Fibroblast of the conjunctiva (primary cell): Measurements from ENCODE around the gene WT1.
"Not testable (repeated sequence)": the region's sequence is repeated elsewhere in the genome, so short reads cannot be mapped to it uniquely, and the experiment has no call there.

ENCODE experiments used
- DNase-seq: peaks from one replicate; pipeline ENCODE4 v3.0.0-alpha.2; 2010; ENCODE audit warnings: low read depth

The WT1 gene

DNA sequence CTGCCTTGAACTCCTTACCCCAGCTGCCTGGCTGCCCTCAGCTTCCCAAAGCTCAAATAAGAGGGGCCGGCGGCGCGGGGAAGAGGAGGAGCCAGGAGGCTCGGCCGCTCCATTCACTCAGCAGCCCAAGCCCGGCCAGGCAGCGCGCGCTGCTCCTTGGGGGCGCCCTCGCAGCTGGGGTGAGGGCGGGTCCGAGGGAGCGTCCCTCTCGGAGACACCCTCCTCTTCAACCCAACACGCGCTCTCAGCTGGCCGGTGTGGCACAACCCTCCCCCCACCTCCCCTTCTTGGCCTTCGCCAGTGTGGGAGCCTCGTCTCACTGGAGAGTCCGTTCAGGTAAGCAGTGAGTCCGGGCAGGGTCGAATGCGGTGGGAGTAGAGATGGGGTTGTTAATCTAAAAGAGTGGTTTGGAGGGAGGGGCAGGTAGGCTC lies at the start of gene WT1:
TSS of gene WT1 (minus strand) at position 29 of the 431 bp plus-strand sequence.
- no peak for DNase-seq

DNA sequence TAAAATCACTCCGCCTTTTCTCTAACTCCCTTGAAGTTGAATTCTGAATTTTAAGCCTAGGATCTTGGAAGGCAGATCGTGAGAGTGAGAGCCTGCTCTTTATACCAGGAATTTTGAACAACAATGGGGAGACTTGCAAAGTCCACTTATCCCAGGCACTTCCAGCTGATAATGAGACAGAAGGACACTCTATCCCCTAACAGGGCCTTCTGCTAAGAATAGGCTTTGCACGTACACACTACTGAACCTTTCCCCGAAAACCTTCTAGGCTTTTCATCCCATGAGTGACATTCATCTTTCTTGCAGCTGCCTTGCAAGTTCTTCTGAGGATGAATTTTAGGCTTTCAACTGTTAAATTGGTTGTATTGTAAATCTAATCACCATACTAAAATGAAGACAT lies 44.0 kb upstream of the WT1 start:
- DNase-seq, result no peak

DNA sequence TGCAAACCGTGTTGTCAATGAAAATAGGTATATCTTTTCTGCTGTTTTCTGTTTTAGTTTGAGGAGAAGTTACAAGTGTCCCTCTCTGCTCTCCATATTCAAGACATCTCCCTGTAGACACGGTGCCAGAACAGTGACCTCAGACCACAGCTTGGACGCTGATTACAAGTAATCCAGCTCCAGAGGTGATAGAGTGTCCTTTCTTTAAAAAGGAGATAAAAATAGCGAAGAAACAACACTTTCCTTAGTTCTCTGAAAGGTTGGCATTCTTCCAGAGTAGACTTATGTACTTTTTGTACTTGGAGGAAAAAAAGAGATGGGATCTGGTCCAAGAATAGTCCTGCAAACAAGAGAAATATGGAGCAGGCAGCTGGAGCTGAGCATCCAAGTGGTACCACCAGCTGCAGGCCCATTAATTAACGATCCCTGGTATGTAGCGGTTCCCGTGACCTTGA lies 43.0 kb upstream of the WT1 start:
- no peak for DNase-seq

DNA sequence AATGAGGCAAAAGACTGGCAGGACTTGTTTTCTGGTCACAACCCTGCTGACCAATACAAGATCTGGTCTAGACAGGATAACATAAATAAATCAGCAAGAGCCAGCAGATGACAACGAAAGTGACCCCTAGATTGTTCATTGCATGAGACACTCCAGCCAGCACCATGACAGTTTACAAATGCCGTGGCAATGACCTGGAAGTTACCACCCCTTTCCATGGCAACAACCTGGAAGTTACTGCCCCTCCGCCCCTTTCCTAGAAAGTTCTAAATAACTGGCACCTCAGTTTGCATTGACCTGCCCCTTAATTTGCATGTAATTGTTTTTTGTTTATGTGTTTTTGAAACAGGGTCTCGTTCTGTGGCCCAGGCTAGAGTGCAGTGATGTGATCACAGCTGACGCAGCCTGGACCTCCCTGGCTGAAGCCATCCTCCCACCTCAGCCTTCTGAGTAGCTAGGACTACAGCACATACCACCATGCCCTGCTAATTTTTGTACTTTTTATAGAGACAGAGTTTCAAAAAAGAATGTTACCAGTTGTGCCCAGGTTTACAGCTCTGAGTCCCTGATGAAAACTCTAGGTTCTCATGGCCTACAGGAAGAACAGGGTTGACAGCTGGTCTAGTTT lies 38.1 kb upstream of the WT1 start:
- DNase-seq, result no peak

DNA sequence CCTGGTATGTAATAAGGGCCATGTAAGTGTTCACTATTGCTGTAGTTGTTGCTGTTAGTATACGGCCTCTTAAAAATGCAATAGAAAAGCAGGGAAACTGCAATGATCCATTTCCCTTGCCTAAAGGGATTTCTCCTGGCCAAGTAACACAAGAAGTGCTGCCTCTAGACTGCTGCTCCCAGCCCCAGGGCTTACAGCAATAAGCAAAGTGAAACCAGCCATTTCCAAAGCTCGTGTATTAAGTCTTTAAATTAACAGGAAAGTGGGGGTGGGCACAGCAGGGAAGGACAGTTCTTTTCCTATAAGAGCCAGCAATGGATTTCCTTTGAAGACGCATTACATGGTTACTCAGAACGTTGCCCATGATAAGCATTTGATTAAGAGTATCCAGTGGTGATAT lies 36.9 kb upstream of the WT1 start:
- DNase-seq, result no peak

DNA sequence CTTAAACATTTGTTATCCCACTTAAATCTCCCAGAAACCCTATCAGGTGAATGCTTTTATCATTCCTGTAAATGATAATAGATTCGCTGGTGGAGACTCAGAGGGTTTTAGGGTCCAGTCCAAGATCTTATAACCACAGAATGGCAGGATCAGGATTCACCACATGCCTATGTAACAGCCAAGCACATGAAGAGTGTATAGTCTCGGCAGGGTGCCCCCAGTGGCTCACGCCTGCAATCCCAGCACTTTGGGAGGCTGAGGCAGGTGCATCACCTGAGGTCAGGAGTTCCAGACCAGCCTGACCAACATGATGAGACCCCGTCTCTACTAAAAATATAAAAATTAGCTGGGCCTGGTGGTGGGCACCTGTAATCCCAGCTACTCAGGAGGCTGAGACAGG lies 36.2 kb upstream of the WT1 start:
- DNase-seq, result not testable (repeated sequence)

DNA sequence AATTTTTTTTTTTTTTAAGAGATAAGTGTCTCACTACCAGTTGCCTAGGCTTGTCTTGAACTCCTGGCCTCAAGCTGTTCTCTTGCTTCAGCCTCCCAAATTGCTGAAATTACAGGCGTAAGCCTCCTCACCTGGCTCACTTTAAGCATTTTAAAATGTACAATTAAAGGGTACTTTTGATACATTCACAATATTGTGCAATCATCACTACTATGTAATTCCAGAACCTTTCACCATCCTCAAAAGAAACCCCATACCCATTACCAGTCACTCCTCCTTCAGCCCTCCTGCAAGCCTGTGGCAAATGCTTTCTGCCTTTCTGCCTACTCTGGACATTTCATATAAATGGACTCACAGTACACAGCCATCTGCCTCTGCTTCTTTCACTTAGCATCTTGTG lies 34.5 kb upstream of the WT1 start:
- DNase-seq, result no peak

DNA sequence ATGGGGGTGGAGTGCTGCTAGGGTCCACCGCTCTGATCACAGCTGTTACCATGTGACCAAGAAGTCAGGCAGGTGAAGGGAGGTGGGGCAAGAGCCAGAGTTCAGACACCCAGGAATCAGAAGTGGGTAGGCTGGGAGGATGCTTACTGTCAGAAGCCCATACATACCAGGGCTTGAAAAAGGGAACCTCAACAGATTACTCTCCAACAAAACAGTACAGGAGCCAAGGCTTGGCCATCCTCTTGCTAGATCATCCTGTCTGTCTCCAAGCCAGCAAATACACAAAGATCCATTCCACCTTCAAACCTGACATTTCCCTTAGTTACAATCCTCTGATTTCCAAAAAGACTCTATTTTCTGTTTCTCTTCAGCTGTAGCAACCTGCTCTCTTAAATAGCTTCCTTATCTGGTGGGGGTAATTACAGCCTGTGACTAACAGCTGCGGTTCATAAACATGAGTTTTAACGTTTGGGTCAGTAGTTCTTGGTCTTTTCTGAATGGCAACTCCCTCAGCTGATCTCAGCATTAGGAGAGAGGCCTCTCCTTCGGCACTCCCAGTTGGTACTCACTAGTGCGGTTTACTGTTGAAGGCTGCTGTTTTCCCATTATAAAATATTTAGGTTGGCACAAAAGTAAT lies 31.1 kb upstream of the WT1 start:
- DNase-seq, result no peak

DNA sequence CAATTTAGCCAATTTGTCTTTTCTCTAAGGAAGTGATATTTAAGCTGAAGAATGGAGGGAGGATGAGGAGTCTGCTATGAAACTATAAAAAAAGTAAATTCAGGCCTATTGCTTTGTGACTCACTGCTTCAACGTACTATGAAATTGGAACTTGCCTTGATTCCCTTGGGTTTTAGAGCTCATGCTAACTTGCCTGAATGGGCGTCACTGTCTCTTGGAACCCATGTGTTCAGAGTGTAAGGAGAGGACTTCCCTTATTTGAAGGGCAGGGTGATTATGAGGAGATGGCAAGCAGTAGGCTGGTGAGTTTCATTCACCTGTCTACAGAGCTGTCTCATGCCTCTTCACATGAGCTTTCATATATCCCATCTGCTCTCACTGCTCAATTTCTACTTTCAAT lies 28.7 kb upstream of the WT1 start:
- no peak for DNase-seq

DNA sequence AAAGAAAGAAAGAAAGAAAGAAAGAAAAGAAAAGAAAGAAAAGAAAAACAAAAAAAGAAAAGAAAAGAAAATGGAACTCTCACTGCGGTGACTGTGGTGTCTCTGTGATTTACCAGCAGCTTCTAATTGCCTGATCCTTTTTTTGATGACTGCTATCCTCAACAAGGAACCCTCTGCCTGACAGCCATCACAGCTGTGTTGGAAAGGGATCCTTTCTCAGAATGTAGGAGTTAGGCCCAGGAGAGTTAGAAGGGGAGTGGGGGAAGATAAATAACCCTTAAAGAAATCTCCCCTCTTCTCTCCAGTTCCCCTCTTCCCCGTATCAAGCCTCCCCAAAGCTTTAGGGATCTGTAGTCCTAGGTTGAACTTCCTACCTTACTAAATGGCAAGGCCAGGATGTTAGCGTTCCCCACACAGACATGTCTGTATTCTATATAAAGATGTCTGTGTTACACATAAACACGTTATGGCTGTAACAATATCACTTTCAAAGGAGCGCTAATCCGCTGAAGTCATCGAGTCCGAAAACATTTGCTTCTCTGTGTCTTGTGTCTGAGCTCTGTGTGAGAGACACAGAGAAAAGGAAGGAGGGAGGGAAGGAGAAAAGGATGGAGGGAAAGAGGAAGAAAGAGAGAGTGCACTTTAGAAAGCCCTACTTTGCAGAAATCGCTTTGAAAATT lies 26.8 kb upstream of the WT1 start:
- no peak for DNase-seq

DNA sequence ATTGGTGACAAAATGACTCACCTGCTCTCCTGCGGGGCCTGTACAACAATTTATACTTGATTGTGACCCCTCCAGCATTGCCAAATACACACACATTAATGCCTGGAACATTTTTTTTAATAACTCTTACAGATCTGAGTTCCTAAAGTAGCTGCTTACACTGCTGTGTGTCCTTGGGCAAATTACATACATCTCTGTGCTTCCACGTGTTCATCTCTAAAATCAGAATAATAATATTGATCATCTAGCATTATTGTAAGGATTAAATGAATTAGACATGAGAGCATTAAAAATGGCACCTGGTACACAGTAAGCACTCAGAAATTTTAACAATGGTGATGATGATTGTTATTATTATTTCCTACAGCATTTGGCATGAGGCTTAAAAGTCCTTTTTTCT lies 21.5 kb upstream of the WT1 start:
- no peak for DNase-seq

DNA sequence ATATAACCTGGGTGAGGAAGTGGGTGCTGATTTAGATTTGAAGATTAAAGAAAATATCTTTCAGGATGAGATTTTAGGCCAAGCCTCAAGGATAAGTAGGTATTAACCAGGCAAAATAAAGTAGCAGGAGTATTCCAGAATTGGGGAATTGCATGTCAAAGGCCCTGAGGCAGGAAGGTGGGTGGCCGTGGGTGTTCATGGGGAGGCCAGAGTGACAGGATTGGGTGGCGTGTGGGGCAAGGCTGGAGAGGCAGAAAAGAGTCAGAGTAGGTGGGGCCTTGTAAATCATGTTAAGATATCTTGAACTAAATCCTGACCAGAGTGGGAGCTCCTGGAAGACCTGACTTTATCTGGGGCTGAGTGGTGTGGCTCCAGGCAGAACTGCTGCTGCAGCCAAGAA lies 19.7 kb upstream of the WT1 start:
- no peak for DNase-seq

DNA sequence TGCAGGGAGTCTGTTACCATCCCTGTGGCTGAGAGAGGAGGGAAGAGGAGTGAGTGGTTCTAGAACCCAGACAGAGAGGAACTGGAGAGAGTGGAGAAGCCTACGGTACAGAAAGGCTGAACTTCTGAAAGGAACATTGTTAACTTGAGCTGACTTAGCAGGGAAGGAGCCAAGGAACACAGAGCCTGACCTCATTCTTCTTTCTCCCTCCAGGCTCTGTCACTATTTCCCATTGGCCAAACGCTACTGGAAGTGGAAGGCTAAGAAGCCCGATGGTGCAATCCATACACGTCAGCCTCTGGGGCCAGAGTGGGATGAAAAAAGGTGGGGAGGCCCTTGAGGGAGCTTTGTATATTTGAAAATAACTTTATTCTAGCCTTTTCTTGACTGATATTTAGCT lies 16.5 kb upstream of the WT1 start:
- DNase-seq, result no peak

DNA sequence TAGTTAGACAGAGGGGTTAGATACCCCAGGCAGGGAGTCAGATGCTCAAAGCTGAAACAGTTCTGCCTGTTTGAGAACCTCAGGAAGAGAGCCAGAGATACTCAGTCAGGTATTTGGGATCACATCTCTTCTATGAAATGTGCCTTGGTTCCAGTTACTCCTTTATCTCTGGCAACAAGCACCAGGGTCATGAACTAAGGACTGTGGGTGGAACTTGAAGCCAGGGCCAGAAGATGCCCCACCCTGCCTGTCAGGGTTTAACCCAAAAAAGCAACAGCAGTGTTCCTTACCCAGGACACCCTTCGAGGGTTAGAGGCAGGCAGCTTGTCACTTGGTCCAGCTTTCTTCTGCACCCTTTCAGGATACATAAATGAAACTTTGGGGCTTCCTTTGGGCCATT lies 15.0 kb upstream of the WT1 start:
- DNase-seq, result no peak

DNA sequence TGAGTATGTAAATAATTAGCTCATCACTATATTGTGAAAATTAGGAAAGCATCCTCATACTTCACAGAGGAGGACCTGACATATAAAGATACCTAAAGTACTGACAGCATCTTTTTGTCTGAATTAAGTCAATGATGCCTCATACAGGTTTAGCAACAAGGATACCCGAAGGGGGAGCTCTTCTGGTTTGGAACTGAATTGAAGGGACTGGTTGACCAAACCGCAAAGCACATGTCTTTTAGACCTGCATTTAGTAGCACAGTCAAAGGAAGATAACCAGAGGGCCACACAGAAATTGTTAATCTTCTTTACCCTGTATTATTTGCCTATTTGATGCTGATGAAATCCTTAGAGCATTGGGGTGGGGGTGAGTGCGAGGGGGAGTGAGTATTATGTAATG lies 12.9 kb upstream of the WT1 start:
- DNase-seq, result no peak

DNA sequence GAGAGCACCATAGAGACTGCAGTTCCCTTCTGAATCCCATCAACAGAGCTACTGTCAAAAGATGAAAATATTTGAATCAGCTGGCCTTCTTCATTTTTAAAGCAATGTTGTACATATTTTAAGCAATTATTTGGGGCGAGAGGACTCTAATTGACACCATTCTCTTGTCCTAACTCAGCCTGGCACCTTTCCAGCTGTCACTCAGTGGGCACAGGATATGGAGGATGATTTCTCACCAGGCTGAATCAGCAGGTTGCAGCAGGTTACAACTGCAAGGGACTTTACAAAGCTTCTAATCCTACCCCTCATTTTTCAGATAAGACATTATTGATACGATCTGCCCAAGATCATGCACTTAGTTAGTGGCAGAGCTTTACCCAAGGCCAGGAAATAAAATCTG lies 11.9 kb upstream of the WT1 start:
- no peak for DNase-seq

DNA sequence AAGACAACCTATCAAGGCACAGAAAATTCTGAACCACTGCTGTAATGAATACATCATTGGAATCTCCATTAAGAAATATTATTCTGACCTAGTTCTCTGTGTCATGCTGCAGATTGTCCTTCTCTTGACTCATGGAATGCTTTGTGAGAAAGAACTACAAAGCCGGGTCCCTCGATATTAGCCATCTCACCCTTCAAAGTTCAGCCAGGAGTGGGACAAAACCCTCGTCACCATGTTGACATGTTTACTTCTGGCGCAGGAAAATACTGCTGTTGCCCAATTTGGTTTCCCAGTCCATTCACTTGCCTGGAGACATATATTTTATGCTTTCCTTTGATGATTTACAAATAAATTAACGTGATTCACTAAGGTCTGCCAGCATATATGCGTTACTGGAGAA lies 10.9 kb upstream of the WT1 start:
- DNase-seq, result no peak

DNA sequence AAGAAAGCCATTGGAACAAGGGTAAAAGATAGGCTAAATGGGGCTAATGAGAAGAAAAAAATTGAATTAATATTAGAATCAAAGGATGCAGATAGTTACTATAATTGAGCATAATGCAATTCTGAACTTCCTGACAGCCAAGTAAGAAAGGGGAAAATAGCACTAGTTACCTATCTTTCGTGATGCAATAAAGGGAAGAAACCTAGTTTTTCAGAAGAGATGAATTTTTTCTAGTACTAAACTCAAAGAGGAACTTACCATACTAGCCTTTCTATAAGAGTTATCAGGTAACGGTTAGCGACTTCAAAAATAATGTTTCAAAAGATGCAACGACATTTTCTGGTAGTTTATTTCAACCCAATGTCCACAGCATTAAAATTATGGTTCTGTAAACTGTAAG lies 8.8 kb upstream of the WT1 start:
- DNase-seq, result no peak

DNA sequence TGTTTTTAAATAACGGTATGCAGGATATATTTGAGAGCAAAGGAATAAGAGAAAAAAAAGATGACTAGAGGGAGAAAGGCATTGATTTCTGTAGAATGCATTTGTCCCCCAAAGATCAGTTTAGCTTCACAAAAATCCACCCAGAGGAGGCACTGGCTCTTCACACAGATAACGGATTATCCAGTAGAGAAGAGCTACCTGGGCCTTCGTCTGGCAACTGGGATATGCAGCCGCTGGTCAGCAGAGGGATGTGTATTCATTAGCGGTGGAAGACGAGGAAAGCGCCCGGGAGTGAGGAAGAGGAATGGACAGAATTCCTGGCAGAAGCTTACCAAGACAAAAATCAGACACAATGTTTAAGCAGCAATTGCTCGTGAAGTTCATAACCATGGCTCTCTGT lies 5.6 kb upstream of the WT1 start:
- DNase-seq, result no peak

DNA sequence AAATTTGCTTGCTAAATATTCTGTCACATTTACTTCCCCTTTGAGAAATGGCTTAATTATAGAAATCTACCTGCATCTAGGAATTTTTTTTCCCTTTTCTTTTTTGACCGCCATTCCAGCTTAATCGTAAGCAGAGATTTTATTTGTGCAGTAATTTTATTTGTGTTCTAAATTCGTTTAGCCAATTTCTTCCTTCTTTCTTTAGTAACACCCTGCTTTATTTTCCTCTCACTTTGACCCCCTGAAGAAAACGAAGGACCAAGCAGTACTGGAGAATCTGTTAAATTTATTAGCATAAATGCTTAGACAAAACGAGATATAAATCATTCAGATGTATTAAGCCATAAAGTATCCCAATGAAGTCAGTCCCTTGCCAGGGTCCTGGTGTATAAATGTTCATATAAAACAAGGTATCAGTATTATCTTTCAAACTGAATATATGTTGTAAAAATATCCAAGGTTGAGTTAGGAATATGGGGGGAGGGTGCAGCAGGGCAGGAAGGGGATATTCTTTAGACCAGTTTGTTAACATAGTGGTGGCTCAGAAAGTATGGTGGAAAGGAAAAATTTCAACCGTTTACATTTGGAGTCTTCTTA lies 5.1 kb upstream of the WT1 start:
- DNase-seq, result no peak

DNA sequence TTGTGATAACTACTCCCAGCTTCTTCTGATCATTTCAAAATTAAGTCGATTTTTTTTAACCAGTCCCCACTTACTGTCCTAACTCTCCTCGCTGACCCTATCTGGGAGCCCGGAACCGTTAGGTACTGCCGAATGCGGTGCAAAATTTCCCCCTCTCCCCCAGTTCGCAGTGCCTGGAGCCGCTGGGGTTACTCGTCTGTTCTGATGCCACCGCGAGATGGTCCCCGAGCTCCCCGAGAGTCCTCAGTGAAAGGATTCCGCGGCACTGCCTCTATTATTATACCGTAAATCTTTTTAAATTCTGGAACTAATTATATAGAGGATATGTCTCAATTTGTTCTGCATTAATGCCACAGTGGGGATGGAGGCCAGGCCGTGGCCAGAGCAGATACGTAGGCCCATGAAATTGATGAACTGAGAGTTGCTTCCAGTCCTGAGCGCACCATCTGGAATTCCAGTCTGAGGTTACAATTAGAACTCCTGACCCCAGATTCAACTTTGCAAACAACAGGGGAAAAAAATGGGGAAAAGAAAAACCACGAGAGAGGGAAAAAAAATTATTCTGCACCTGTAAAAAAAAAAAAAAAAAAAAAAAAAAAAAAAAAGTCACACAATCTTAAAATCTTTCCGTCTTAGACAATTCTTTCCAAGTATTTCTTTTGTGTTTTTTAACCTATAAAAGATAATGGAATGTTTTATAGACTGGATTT lies 4.3 kb upstream of the WT1 start:
- no peak for DNase-seq

DNA sequence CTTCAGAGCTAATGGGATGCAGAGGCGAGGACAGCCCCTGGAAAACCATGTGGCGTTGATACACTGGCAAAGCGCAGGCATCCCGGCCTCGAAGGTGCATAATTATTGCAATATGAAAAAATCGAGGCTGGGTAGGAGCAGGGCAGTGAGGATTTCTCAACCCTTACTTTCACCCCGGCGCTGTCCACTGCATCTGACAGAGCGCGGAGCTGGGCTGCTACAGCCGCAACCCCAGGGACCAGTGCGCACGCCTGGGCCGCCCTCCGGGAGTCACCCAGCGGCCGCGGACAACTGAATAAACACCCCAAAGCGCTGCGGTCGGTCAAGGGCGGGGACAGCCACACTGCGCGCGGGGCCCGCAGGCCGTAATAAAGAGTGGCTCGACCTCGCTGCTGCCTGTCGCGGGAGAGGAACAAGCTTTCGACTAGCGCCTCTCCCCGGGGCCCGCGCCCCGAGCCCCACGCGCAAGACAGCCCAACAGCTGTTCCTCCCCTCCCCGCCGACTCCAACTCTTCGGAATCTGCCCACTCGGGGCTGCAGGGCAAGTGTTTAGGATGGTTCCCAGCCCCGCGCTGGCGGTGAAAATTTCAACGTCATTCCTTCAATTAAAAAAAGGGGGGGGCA lies 3.6 kb upstream of the WT1 start:
- DNase-seq, result no peak
